GM23248 (cell line): ENCODE data around the gene GPALPP1.

Experiments used
- EZH2 ChIP-seq: fragments of 200-600 bp; sonication (generic); IDR thresholded peaks from 2 replicates; pipeline ENCODE4 v1.6.1; 2018; ENCODE audit warnings: antibody characterized with exemption, mild to moderate bottlenecking; ENCODE audit not compliant: insufficient read depth, poor library complexity, severe bottlenecking
- EZH2phosphoT487 ChIP-seq: fragments of 200-600 bp; sonication (generic); IDR thresholded peaks from 2 replicates; pipeline ENCODE4 v1.6.1; 2018; ENCODE audit warnings: antibody characterized with exemption, moderate library complexity, mild to moderate bottlenecking, low read depth; ENCODE audit not compliant: insufficient read depth

- TF ChIP-seq EZH2phosphoT487 (no peak), EZH2 (no peak)
These were observed 58.3 kb downstream of the GPALPP1 start for GRCh38 chr13:45047394-45048310.
